Gastrocnemius medialis (tissue), 4 donors: ENCODE results near the gene GFRA1.

Source experiments
- POLR2A ChIP-seq, 2 donors: fragments of 450-650 bp; IDR thresholded peaks; one replicate each; pipeline ENCODE4 v1.6.1; 2017; ENCODE audit warnings: antibody characterized with exemption in 2 of 2, mild to moderate bottlenecking in 2 of 2, moderate library complexity in 2 of 2
- TF ChIP-seq, protein P1 (sequence below), 5 experiments: fragments of 450-650 bp in 3 of 5; fragments of 200-600 bp in 2 of 5; sonication (generic) in 2 of 5; IDR thresholded peaks in 4 of 5; conservative IDR thresholded peaks in 1 of 5; 1 replicate in 4 of 5; 2 replicates in 1 of 5; pipeline ENCODE4 v1.5.1; 2016 to 2019; ENCODE audit warnings: antibody characterized with exemption in 5 of 5, mild to moderate bottlenecking in 3 of 5, moderate library complexity in 3 of 5

DNA sequence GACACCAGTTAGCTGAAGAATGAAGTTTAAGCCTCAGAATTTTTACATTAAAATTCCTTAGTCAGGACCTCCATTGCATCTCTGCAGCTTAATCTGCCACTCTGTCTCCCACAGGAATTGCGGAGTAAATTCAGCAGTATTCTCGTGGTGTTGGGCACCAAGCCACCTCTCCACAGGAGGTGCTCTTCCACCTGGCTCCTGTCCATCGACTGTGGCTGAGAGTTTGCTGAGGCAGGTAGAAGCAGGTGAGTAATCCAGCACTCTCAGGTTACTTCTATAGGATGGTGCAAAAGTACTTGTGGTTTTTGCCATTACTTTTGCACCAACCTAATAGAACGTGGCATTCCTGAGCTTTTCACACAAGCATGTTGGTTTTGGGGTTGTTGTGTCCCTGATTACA is 134.1 kb downstream of the GFRA1 start:
- no peak for TF ChIP-seq POLR2A (IDR thresholded peaks at IDR 0.05)
- TF ChIP-seq, protein P1, sequence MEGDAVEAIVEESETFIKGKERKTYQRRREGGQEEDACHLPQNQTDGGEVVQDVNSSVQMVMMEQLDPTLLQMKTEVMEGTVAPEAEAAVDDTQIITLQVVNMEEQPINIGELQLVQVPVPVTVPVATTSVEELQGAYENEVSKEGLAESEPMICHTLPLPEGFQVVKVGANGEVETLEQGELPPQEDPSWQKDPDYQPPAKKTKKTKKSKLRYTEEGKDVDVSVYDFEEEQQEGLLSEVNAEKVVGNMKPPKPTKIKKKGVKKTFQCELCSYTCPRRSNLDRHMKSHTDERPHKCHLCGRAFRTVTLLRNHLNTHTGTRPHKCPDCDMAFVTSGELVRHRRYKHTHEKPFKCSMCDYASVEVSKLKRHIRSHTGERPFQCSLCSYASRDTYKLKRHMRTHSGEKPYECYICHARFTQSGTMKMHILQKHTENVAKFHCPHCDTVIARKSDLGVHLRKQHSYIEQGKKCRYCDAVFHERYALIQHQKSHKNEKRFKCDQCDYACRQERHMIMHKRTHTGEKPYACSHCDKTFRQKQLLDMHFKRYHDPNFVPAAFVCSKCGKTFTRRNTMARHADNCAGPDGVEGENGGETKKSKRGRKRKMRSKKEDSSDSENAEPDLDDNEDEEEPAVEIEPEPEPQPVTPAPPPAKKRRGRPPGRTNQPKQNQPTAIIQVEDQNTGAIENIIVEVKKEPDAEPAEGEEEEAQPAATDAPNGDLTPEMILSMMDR (IDR thresholded peaks at IDR 0.05 in 4 of 5, conservative IDR thresholded peaks at IDR 0.05 in 1 of 5): no peak
